Activated gamma-delta T cell (primary cell): Measurements from ENCODE around the gene LCE6A.

Experiments
- DNase-seq: peaks from one replicate; lab custom pipeline; 2025; lab: John Stamatoyannopoulos, UW

The LCE6A gene

GRCh38 chr1:152873495-152873894, 30.8 kb downstream of the LCE6A start:
- DNase-seq = no peak

GRCh38 chr1:152876827-152877226, 34.2 kb downstream of the LCE6A start:
- no peak for DNase-seq

- DNase-seq = no peak
Measured at GRCh38 chr1:152878042-152878441, 35.4 kb downstream of the LCE6A start, which contains the start of gene SMCP. Gene SMCP, plus strand, starts transcription at chr1:152878322. Its CDS starts 6,101 bp downstream, at chr1:152884423.

- no peak for DNase-seq
Measured at GRCh38 chr1:152879559-152880198, 37.0 kb downstream of the LCE6A start.

GRCh38 chr1:152880316-152880715, 37.7 kb downstream of the LCE6A start:
- DNase-seq = no peak

GRCh38 chr1:152880907-152881306, 38.3 kb downstream of the LCE6A start:
- DNase-seq = no peak

- no peak for DNase-seq
Measured at GRCh38 chr1:152884085-152884484, 41.4 kb downstream of the LCE6A start.

- no peak for DNase-seq
Measured at GRCh38 chr1:152884506-152884905, 41.9 kb downstream of the LCE6A start.

GRCh38 chr1:152884966-152885624, 42.4 kb downstream of the LCE6A start:
- DNase-seq = no peak

GRCh38 chr1:152886085-152886484, 43.4 kb downstream of the LCE6A start:
- no peak for DNase-seq

- no peak for DNase-seq
Measured at GRCh38 chr1:152886758-152887409, 44.2 kb downstream of the LCE6A start.

- DNase-seq = no peak
Measured at GRCh38 chr1:152888126-152888525, 45.5 kb downstream of the LCE6A start.
